GM19395 (cell line): Measurements from ENCODE around the gene C3orf20.
"Not testable (repeated sequence)": the region's sequence is repeated elsewhere in the genome, so short reads cannot be mapped to it uniquely, and the experiment has no call there.

Source experiments
- ATAC-seq: cut with Tn5 transposase; IDR thresholded peaks from one replicate; pipeline ENCODE4 v1.9.1; 2021; ENCODE audit warnings: mild to moderate bottlenecking, moderate library complexity; ENCODE audit not compliant: unreplicated experiment

The C3orf20 gene

DNA sequence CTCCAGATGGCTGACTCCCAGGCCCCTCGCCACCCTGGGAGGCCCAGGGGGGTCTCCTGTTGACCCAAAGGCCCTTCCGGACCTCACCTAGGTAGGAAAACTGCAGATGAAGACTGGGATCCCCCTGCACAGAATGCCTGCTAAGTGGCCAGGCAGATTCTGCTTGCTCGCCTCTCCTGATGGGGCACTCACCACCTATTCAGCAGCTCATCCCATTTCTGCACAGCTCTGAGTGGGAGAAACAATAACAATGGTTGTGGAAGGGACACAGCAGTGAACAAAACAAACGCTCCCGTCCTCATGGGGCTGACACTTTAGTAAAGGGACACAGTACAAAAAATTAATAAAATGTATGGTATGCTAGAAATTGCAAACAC, 118.9 kb downstream of the C3orf20 start:
- ATAC-seq = no peak

DNA sequence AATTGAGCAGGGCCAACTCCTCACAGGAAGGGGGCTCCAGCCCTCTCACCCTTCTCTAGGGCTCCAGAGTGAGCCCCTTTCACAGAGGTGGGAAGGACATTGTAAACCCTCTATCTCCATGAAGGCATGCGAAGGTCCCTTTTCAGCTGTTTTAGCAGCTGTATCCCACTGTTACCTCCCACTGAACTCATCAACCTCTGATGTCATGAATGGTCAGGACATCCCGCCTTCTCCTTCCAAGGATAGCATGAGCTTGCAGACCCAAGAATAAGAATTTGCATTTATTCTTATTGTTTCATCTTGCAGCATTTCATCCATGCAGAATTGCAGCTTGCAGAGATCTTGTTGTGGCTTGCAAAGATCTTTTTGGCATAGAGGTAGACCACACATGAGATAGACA, 119.5 kb downstream of the C3orf20 start:
- ATAC-seq = no peak

GRCh38 chr3:14795996-14796395, 121.1 kb downstream of the C3orf20 start:
- no peak for ATAC-seq

GRCh38 chr3:14796403-14797077, 121.6 kb downstream of the C3orf20 start:
- no peak for ATAC-seq

DNA sequence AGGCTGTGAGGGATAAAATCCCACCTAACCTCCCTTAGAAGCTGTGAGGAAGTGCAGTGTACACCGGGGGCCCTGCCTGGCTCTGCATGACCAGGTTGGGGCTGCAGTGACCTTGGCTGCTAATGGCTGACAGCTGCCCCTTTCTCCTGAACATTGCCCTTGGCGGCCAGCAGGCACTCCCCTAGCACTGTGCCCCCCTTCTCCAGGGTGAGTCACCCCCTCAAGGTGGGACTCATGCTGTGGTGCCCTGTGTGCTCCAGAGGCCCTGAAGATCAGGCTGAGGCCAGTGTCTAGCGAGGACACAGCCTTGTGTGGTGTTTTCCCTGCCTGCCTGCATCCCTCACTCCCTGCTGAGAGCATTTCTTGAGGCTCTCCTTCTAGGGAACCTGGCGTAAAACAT, 122.8 kb downstream of the C3orf20 start:
- no peak for ATAC-seq

DNA sequence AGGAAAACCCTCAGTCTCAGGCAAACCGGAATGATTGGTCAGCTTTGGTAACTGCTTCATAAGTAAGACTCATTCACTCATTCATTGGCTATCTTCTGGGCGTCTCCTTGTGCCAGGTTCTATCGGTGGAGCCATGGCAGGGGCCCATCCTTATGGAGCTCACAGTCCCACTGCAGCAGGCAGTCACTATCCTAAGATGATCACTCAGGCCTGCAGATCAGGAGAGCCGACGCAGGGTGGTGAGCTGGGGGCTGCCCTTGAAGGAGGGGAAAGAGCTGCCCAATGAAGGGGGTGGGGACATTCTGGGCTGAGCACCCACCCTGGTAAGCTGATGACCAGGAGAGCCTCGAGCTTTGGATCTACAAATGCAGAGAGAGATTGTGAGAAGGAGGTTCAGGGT, 123.3 kb downstream of the C3orf20 start:
- ATAC-seq = no peak

DNA sequence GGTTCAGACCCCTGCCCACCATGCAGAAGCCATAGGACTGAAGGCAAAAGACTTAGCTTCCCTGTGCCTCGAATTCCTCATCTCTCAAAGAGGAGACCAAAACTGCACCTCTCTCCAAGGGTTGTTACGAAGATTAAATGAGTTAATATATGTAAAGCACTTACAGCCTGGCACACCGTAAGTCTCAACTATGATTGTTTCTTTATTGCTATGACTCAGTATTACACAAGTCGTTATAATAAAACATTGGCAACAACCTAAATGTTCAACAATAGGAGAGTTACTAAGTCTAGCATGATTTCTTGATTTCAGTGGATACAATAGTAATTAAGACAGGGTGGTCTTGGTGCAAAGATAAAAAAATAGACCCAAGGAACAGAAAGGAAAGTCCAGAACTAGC, 124.2 kb downstream of the C3orf20 start:
- ATAC-seq = no peak

DNA sequence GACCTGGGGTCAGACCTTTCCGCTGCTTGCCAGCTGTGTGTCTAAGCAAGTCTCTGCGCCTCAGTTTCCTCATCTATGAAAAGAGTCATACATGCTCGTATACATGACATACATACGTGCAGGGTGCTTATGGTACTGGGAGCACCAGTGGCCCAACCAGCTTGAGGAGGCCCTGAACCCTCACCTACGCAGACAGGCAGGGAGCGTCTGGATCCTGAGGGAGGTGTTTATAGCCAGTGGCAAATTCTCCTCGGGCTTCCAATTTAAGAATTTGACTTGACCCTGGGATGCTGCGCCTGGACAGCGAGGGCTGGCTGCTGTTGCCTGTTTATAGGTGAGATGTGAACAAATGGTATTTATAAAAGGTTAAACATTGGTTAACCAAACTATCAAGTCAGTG, 126.1 kb downstream of the C3orf20 start:
- no peak for ATAC-seq

DNA sequence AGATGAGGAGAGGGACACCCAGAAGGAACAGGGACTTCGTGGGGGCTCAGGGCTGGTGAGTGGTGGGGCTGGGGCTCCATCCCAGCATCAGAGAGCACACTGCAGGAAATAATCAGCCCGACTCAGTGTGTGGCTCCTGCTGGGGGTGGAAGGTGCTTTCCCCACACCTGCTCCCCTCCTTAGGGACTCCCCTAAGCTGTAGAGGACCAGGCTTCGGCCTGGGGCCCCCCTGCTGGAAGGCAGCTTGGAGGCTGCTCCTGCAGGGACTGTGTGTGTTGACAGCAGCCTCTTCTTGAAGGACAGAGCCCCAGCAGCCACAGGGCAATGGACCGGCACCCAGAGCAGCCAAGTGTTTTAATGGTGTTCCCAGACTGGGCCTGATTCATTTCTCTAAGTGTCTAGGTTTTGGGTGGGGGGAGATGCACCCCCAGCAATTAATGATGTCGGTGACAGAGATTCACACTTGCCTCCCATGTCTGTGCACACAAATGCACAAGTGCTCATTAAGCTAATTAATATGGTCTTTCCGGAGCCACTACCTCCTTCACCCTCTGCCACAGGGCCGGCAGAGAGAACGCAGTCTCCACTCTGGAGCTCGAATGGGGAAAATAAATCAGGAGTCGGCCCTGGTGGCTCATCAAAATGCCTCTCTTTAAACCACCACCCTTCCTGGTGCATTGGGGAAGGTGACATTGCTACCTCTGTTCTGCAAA, 126.9 kb downstream of the C3orf20 start:
- ATAC-seq = no peak

GRCh38 chr3:14802381-14802731, 127.4 kb downstream of the C3orf20 start:
- ATAC-seq = no peak

DNA sequence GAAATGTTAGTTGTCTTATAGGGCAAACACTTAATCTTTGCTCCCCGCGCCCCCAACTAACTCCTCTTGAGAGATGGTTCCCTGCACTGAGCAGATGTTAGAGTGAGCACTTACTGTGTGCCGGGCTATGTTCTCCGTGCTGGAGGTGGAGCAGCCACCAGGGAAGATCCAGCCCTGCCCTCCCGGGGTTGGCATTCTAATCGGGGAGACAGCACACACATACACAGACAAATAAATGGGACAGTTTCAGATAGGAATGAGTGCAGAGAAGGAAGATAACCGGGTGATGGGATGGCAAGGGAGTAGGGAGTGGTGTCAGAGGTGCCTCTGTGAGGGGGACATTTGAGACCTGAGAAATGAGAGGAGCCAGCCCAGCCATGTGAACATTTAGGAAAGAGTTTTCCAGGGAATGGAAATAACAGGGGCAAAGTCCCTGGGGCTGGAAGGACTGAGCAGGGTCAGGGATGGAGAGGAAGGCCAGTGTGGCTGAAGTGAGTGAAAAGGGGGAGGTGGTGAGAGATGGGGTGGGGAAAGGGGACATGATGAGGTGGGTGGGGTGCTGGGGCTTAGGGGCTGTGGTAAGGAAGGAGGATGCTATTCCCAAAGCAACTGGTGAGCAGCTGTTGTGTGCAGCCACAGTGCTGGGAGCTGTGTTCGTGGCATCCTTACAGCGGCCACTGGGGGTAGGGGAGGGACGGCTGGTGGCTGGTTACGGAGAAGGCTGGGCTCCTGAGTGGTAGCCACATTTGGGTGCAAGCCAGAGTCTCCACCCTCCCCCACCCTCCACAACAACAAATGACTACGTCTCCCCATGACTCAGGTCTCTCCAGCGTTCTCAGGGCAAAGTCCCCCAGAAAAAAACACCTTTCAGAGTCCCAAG, 128.4 kb downstream of the C3orf20 start:
- ATAC-seq = no peak

DNA sequence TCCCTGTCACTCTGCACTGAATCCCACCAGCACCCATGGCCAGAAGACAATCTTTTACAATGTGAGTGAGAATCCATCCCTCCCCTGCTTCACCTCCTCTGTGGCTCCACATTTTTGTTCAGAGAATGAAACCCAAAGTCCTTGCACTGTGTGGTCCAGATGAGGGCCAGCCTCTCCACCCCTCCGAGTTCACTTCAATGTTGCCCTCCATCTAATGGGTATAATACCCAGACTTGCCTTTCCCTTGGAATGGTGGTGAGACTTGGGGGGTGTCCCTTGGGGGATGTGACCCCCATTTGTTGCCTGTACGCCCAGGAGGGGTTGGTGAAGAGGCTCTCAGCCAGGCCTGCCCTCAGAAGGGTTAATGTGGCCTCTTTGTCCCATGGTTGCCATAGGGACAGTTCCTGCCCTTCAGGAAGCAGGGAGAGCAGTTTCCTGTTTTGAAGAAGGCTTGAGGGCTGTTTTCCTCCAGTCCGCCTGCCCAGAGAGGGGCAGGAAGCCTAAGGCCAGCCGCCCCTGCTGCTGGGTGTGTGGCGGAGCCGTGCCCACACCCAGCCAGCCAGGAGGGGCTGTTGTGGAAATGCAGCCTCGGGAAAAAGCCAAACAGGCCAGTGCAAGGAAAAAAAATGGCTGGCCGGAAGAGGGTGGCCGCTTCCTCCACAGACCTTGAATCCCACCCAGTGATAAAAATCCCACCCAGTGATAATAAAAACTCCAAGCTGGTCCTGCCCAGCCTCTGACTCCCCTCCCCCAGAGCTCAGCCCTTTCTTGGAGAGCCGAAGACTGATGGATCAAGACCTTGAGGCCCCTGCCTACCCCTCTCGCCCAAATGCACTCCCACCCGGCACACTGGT, 129.3 kb downstream of the C3orf20 start:
- ATAC-seq = no peak

- no peak for ATAC-seq
Measured at GRCh38 chr3:14804835-14805780, 130.2 kb downstream of the C3orf20 start.

- ATAC-seq = no peak
Measured at GRCh38 chr3:14805961-14806537, 131.1 kb downstream of the C3orf20 start.

DNA sequence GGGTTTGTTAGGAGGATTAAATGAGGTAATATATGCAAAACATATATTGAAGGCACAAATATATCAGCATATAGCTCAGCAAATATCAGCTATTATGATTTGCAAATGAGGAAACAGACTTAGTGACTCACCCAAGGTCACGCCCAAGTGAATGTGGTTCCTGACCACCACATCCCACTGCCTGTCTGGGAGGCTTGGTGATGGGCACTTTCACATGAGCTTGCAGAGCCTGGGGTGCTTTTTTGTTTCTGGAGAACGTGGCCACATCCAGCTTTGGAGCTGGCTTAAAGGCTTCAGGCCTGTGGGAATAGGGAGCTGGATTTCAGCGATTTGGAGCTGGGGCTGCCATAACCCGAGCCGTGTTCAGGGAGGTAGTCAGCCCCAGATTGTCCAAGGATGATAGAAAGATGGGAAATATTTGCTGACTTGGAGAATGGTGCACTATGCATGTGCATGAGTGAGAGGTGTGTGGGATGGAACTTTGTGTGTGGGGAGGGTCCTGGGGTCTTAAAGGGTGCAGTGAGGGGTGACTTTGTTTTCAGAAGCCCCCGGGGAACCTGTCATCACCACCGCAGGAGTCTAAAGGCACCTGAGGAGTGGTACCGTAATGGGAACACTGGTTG, 131.8 kb downstream of the C3orf20 start:
- no peak for ATAC-seq

DNA sequence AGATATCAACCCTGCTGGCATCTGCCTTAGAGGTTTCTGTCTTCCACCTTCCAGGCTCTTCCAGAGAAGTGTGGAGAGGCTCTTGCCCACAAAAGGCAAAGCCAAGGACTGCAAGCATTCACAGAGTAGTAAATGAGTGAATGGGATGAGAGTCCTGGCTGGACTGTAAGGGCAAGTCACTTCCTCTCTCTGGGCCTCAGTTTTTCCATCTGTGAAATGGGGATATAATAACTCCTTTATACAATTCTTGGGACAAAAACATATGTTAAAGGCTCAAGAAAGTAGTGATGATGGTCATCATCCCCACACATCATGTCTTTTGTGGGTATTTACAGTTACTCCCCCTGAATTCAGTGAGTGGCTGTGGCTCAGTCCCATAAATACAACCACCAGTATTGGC, 133.1 kb downstream of the C3orf20 start:
- no peak for ATAC-seq

DNA sequence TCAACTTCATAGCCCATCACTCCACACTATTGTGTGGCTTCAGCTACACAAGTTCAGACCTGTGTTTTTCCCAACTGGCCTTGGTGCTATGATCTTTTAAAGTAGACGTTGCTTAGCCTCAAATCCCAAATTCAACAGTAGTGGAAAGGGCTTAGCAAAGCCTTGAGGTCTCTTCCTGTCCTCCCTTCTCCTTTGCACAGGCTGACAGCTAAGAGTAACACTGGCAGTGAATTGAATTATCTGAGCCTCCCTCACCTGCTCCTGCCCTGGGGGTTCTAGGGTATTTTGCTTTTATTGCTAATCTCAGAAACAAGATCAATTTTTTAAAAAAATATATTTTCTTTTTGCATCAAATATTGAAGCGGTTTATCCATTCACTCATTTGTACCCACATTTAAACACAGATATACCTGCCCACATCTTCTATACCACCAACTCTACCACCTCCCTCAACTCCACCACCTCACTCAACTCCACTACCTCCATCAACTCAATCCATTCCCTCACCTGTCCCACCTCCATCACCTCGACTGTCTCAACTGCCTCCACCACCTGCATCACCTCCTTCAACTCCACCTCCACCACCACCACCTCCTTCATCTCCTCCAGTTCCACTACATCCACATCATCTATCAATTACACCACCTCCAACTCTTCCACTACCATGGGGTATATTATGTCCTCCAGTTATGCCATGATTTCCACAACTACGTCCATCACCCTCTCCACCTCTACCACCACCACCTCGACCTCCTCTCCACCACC, 133.7 kb downstream of the C3orf20 start:
- ATAC-seq = no peak

DNA sequence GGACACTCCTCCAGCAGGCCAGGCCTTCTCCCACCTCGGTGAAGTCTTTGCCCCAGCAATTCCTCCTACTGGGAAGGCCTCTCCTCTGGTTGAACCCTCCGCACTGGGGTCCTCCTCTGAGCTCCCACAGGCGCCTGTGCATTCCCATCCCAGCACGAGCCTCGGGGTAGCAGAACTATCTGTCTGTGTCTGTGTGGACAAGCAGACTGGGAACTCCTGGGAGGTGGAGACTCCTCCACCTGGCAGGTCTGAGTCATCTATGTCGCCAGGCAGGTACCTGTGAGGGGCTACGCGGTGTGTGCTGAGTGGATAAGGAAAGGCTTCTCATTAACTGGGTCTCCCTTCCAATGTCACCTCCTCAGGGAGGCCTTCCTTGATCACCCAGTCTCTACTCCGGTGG, 134.7 kb downstream of the C3orf20 start:
- not testable (repeated sequence) for ATAC-seq
